Activated T-helper 17 cell treated with anti-CD3 and anti-CD28 coated beads, Interleukin-2, amount 50 U/mL, for 72 hours (primary cell): ENCODE measurements around the gene RFX1. TPM values are rescaled to one million over a fixed set of nuclear protein-coding genes. Genes with fewer than 3 reads are reported as not detected.
"Not testable (repeated sequence)": the region's sequence is repeated elsewhere in the genome, so short reads cannot be mapped to it uniquely, and the experiment has no call there.

Experiments
- ATAC-seq: fragments of 150-1000 bp; cut with Tn5 transposase; replicated peaks from 2 replicates; pipeline ENCODE4 v1.10.0; 2021; ENCODE audit warnings: mild to moderate bottlenecking, moderate library complexity
- H3K27ac Mint-ChIP-seq: one replicate; pipeline ENCODE4 v1.8.0; 2022; ENCODE audit warnings: mixed read lengths
- H3K27me3 Mint-ChIP-seq: one replicate; pipeline ENCODE4 v1.8.0; 2022; ENCODE audit warnings: mixed read lengths
- H3K36me3 Mint-ChIP-seq: one replicate; pipeline ENCODE4 v1.8.0; 2022; ENCODE audit warnings: low read depth, mild to moderate bottlenecking, mixed read lengths
- H3K4me1 Mint-ChIP-seq: one replicate; pipeline ENCODE4 v1.8.0; 2022; ENCODE audit warnings: mixed read lengths
- H3K4me3 Mint-ChIP-seq: one replicate; pipeline ENCODE4 v1.8.0; 2022; ENCODE audit warnings: mild to moderate bottlenecking, mixed read lengths
- H3K9me3 Mint-ChIP-seq: one replicate; pipeline ENCODE4 v1.8.0; 2022; ENCODE audit warnings: mixed read lengths
- total RNA-seq, 2 donors: library from RNA; stranded (reverse); gene quantifications; one replicate each; pipeline ENCODE4 v1.2.3, GENCODE V29; 2022

Gene RFX1
- total RNA-seq, 2 donors from 2014 or later: 12.6 to 12.9 TPM

DNA sequence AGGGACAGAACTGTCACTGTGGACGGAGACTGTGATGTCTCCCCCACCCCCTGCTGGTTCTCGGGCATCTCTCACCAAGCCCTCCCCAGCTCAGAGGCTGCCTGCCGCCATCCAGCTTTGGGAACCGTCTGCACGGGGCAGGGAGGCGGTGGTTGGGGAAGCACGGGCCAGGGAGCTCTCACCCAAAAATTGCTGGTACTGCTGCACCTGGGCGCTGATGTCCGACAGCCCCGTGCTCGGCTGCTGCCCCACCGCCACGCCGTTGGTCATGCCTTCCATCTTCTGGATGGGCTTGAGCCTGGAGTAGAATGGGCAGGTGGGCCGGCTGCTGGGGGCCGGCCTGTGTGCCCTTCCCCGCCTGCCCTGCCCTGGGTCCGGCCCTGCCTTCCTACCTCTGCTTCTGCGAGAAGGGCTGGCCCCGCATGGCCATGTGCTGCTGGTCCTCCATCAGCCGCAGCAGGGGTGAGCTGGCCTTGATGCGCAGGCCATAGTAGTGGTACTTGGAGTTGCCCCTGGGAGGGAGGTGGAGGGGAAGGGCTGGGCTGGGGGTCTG is 37.7 kb downstream of the RFX1 start:
- H3K4me3 Mint-ChIP-seq: no peak overlapping the region
- no peaks in the 10 kb centered on the region for H3K27me3 Mint-ChIP-seq
- peaks cover 24% of the 10 kb centered on the region for H3K36me3 Mint-ChIP-seq
- H3K4me1 Mint-ChIP-seq: no peaks in the 10 kb centered on the region
- H3K27ac Mint-ChIP-seq: no peak overlapping the region
- ATAC-seq: no peak
- no peaks in the 10 kb centered on the region for H3K9me3 Mint-ChIP-seq

DNA sequence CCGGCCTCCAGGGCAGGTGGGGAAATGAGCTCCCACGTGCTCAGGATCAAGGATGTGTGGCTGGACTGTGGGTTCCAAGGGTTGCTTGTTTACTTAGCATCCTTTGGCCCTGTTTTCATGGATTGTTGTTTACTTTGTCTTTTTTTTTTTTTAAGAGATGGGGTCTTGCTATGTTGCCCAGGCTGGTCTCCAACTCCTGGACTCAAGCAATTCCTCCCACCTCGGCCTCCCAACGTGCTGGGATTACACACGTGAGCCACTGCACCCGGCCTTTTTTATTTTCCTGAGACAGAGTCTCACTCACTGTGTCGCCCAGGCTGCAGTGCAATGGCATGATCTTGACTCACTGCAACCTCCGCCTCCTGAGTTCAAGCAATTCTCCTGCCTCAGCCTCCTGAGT is 38.9 kb downstream of the RFX1 start:
- not testable (repeated sequence) for H3K27me3 Mint-ChIP-seq, H3K4me1 Mint-ChIP-seq, H3K27ac Mint-ChIP-seq, ATAC-seq, H3K9me3 Mint-ChIP-seq, H3K4me3 Mint-ChIP-seq
- H3K36me3 Mint-ChIP-seq: peaks cover 24% of the 10 kb centered on the region

DNA sequence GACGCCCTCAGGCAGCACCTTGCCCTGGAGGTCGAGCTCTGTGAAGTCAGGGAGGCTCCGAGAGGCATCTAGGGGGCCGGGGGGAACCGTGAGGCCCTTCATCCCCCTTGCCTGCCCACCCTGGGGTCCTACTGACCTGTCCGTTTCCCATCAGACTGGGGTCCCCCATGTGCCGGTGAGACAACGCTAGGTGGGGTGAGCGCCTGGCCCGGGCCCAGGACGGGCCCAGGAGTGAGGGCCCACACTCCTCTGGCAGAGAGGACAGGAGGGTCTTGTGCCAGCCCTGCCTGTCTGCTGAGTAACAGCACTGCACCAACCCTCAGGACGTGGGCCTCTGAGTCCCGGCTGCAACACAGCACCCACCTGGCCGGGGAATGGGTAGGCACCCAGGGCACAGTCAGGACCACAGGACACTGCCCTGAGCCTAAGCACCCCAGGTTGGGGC is 39.4 kb downstream of the RFX1 start:
- H3K9me3 Mint-ChIP-seq: no peaks in the 10 kb centered on the region
- H3K4me1 Mint-ChIP-seq: no peaks in the 10 kb centered on the region
- no peak for ATAC-seq

DNA sequence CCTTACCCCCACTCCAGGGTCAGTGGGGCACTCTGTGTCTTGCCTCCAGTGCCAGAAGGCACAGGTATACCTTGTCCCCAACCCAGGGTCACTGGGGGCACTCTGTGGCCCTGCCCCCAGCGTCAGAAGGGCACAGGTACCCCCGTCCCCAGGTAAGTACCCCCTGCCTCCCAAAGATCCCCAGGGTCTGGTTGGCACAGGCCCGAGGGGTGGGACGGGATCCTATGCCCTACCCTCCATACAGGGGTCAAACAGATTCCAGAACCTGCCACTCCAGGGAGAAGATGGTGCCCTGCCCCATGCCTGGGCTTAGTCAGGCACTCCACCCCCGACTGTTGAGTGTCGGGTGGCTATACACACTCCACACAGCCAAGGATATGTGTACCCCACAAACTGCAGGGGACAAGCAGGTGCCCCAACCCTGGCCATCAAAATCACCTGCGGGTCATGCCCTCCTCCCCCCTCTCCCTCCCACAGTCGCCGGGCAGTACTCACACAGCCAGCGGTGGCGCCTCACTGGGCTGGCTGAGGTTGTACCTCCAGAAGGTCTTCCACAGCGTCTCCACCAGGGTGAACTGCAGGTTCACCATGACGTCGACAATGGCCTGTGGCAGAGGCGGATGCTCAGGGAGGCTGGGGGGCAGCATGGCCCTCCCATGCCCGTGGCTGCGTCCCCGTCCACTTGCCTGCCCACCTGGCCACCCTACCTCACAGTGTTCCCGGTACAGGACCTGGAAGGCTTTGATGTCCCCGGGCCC is 40.0 kb downstream of the RFX1 start:
- Mint-ChIP-seq H3K36me3 (peaks cover 31% of the 10 kb centered on the region), H3K4me1 (no peaks in the 10 kb centered on the region), H3K9me3 (no peaks in the 10 kb centered on the region), H3K4me3 (no peak overlapping the region), H3K27me3 (no peaks in the 10 kb centered on the region), H3K27ac (no peak overlapping the region)
- no peak for ATAC-seq

More for the DNA sequence above, 39.4 kb downstream of the RFX1 start:
- peaks cover 25% of the 10 kb centered on the region for H3K36me3 Mint-ChIP-seq
- H3K27ac Mint-ChIP-seq: no peak overlapping the region
- H3K4me3 Mint-ChIP-seq: no peak overlapping the region
- no peaks in the 10 kb centered on the region for H3K27me3 Mint-ChIP-seq

DNA sequence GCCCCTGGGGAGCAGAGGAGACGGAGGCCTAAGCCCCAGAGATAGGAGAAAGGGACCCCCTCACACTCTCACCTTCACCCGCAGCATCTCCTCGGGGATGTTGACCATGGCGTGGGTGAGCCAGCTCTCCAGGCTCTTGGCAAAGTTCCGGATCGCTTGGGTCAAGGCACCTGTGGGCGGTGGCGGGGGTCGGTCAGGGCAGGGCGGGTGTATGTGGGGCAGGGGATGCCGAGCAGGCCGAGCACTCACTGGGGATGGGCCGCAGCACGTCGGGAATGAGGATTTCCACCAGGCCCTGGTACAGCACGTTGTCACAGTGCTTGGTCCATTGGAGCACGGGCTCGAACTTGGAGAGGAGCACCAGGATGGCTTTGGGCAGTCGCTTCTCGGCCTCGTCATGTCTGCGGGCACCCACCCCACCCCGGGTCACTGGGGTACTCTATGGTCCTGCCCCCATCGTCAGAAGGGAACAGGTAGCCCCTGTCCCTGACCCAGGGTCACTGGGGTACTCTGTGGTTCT is 40.7 kb downstream of the RFX1 start:
- no peak overlapping the region for H3K4me3 Mint-ChIP-seq
- peaks cover 38% of the 10 kb centered on the region for H3K36me3 Mint-ChIP-seq
- H3K27me3 Mint-ChIP-seq: no peaks in the 10 kb centered on the region
- no peaks in the 10 kb centered on the region for H3K4me1 Mint-ChIP-seq
- no peaks in the 10 kb centered on the region for H3K9me3 Mint-ChIP-seq
- no peak overlapping the region for H3K27ac Mint-ChIP-seq
- ATAC-seq: no peak

DNA sequence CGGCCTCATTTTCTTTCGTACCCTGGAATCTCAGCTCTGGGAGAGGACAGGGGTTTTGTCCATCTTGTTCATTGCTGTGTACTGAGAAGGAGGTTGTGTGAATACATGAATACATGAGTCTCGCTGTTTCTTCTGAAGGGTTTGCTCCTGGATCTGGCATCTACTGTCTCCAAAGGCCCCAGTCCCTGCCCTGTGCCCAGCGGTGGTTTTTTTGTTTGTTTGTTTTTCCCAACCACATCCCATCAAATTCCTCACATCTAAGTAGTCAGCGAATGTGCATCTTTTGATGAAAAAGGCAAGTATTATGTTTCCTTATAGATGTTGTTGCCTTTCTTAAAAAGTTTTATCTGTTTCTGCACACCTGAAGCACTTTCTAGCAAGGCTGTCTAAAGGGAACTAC is 41.3 kb downstream of the RFX1 start:
- H3K9me3 Mint-ChIP-seq: no peaks in the 10 kb centered on the region
- no peak overlapping the region for H3K4me3 Mint-ChIP-seq
- H3K27ac Mint-ChIP-seq: no peak overlapping the region
- H3K27me3 Mint-ChIP-seq: no peaks in the 10 kb centered on the region
- H3K36me3 Mint-ChIP-seq: peaks cover 38% of the 10 kb centered on the region
- H3K4me1 Mint-ChIP-seq: no peaks in the 10 kb centered on the region
- no peak for ATAC-seq

DNA sequence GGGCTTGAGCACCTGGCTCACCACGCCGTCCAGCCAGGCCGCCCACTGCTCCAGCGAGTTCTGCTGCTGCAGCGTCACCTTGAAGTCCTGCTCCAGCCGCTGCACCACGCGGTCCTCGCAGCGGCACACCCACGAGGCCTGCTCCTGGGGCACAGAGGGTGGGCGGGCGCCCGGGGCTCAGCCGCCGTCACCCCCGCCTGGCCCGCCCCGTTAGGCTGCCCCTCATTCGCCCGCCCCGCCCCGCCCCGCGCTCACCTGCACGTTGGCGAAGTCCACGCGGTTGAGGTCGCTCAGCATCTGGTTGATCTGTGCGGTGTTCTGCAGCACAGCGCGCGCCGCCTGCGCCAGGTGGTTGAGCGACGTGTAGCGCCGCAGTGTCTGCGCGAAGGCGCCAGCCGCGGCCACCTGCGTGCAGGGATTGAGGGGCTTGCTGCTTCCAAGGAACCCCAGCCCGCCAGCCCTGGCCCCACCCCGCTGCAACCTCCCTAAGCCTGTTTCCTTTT is 42.5 kb downstream of the RFX1 start:
- Mint-ChIP-seq H3K4me3 (no peak overlapping the region), H3K27me3 (no peaks in the 10 kb centered on the region), H3K4me1 (no peaks in the 10 kb centered on the region), H3K27ac (no peak overlapping the region), H3K9me3 (no peaks in the 10 kb centered on the region), H3K36me3 (peaks cover 33% of the 10 kb centered on the region)
- ATAC-seq: no peak

DNA sequence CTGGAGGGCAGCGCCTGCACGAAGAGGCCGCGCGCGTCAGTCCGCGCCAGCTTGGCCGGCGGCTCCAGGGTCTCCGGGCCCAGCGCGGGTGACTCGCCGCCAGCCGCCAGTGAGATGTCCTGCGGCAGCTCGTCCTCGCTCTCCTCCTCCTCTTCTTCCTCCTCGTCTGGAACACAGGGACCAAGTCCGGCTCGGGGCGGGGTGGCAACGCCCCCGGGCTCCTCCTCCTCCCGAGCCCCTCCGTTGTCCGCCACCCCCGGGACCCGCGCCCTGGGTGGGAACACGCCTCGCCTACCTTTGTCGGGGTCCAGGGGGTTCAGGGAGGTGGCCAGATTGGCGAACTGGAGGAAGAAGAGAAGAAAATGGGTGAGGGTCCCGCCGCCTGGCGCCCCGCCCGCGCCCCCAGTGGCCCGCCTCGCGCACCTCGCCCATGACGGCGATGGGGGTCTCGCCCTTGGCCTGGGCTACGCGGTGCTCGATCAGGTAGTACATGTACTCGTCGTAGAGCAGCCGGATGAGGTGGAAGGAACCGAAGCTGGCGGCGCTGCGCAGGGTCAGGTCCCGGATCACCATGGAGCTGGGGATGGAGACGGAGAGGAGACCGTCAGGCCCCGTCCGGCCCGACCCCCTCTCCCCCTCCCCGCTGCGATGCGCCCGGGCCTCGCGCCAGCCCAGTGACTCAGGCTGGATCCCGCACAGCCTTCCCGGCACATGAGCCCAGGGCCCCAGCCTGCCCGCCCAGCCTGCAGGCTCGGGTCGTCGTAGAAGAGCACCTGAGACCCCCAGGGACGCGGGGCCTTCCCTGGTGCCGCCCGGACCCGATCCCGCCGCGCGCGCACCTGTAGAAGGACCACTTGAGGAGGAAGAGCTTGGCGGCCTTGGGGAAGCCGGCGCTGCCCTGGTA is 43.2 kb downstream of the RFX1 start:
- Mint-ChIP-seq H3K4me1 (no peaks in the 10 kb centered on the region), H3K27me3 (no peaks in the 10 kb centered on the region), H3K36me3 (peaks cover 38% of the 10 kb centered on the region), H3K9me3 (no peaks in the 10 kb centered on the region), H3K4me3 (no peak overlapping the region), H3K27ac (no peak overlapping the region)
- ATAC-seq: no peak

DNA sequence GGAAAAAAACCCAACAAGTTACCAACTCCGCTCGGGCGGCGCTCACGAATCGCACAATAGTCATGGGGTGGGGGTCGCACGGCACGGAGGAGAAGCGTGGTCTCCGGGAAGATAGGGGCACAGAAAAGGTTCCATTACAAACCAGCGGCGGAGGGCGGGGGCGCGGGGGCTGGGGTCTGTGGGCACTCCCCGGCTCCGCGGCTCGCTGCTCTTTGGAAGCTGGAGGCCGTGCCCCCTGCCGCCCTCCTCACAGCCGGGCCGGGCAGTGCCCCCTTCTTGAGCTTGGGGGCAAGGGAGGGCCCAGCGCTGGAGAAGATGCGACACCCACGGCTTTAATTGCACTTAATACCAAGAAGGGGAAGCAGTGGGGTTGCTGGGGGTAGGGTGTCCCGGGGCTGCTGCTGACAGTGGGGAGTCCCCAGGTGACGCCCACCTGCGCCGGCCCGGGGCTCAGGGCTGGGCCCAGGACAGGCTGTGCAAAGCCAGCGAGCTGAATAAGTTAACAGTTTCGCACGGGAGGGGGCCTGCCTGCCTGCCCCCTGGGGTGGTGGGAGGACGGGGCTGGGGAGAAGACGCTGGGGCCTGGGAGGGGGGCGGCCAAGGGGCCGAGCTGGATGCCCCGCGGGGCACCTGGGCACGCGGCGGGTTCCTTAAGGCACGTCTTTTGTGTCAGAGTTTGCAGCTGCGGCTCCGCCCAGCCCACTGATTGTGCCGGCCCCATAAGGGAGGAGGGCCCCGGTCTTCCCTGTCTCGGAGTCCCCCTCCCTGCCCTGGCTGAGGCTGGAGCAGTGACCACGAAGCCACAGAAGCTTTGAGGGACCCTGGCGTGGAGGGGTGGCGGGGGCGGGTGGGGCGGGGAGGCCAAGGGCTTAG is 44.1 kb downstream of the RFX1 start:
- H3K27me3 Mint-ChIP-seq: no peaks in the 10 kb centered on the region
- H3K4me3 Mint-ChIP-seq: no peak overlapping the region
- H3K4me1 Mint-ChIP-seq: no peaks in the 10 kb centered on the region

DNA sequence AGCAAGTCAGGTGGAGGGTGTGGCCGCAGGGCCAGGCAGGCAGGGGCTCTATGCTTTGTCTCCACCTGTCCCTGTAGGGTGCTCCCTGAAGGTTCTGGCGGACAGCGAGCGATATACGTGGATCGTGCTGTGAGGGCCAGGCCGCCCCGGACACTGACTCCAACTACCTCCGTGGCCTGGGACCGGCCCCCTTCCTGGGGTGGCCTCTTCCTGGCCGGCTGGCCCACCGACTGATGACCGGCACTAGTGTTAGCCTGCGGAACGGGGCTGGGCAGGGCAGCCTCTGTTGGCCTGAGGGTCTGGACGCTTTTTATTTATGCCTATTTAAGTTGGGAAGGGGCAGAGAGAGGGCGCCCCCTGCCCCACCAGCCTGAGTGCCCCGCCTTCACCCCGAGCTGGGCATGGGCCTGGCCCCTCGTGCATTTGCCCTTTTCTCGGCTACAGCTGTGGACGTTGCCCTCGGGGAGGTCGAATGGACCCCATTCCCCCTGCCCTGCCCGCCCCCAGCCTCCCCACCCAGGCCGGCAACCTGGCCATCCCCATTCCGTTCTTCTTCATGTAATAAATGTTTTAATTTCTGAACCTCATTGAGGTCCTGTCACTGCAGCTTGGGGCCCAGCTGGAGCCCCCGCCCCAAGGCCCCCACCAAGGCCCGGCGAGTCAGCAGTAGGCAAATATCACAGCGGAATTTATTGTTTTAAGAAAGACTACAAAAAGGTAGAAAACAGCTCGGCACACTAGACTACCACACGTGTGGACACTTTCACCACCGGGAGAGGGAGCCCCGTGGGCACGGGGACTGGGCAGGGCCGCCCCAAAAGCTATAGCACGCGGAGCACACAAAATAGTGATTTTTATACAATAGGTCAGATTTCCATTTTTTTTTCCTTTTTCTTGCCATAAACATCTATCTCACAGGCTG is 45.0 kb downstream of the RFX1 start:
- H3K36me3 Mint-ChIP-seq: peaks cover 56% of the 10 kb centered on the region
- no peak overlapping the region for H3K27ac Mint-ChIP-seq
- H3K27me3 Mint-ChIP-seq: no peaks in the 10 kb centered on the region
- no peaks in the 10 kb centered on the region for H3K4me1 Mint-ChIP-seq
- no peak overlapping the region for H3K4me3 Mint-ChIP-seq
- no peaks in the 10 kb centered on the region for H3K9me3 Mint-ChIP-seq
- ATAC-seq: no peak

More for the DNA sequence above, 44.1 kb downstream of the RFX1 start:
- no peak for ATAC-seq
- Mint-ChIP-seq H3K9me3 (no peaks in the 10 kb centered on the region), H3K36me3 (peaks cover 47% of the 10 kb centered on the region), H3K27ac (no peak overlapping the region)

DNA sequence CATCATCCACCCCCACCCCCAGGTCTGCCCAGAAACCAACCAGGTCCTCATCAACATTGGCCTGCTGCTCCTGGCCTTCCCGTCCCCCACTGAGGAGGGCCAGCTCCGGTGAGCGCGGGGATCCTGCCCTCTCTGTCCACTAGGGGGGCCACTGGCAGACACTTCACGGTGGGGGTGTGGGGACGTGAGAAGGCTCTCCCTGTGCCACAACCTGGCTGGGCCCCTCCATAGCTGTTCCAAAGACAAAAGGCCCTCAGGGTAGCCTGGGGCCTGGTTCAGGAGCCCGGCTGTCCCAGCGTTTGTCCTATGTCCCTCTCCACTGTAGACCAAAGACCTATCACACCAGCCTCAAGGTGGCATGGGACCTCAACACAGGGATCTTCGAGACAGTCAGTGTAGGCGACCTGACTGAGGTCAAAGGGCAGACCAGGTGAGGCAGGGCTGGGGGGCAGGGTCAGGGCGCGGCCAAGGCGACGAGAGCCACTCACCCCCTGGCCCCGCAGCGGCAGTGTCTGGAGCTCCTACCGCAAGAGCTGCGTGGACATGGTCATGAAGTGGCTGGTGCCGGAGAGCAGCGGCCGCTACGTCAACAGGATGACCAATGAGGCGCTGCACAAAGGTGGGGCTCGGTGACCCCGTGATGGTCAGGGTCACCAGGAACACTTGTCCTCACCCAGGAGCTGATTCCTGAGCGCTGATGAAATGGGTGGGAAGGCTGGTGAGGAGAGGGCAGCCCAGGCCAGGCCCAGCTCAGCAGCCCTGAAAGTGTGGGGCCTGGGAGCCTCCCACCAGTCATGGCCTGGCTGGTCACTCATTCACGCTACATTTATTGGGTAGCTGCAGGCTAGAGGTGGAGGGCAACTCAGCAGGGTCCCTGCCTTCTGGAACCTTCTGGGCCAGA is 45.9 kb downstream of the RFX1 start:
- ATAC-seq: peak; percentile 28
- H3K9me3 Mint-ChIP-seq: no peaks in the 10 kb centered on the region
- peaks cover 64% of the 10 kb centered on the region for H3K36me3 Mint-ChIP-seq
- H3K4me3 Mint-ChIP-seq: no peak overlapping the region
- H3K27ac Mint-ChIP-seq: no peak overlapping the region
- no peaks in the 10 kb centered on the region for H3K4me1 Mint-ChIP-seq
- H3K27me3 Mint-ChIP-seq: no peaks in the 10 kb centered on the region
